Fibroblast of peridontal ligament (primary cell): ENCODE data around the gene GSTCD.
"Not testable (repeated sequence)": the region's sequence is repeated elsewhere in the genome, so short reads cannot be mapped to it uniquely, and the experiment has no call there.

Experiments
- DNase-seq: peaks from one replicate; pipeline ENCODE4 v3.0.0-alpha.2; 2010; ENCODE audit errors: extremely low read depth

The GSTCD gene, protein sequence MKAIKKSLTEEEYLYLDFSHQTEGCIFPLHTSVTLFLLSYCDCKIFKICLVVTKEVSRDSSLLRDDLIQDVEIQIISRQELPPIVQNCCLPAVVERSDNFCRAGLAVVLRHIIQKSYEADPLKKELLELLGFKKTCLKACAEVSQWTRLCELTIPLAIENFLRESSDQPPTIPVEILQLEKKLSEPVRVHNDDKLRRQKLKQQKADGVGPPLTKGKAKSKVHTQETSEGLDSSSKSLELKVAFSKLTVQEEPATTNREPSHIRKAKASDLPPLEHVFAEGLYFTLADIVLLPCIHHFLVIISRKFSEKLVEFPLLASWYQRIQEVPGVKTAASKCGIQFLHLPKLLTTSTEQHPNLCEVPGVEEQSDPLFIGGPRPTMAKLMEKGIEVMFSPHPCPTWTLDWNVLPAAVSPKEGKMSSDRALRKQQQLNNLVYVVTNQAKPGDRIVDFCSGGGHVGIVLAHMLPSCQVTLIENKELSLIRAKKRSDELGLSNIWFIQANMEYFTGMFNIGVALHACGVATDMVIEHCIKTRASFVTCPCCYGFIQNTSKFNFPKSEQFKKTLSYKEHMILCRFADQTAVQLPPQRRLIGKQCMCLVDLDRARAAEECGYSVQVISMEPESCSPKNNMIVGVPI

DNA sequence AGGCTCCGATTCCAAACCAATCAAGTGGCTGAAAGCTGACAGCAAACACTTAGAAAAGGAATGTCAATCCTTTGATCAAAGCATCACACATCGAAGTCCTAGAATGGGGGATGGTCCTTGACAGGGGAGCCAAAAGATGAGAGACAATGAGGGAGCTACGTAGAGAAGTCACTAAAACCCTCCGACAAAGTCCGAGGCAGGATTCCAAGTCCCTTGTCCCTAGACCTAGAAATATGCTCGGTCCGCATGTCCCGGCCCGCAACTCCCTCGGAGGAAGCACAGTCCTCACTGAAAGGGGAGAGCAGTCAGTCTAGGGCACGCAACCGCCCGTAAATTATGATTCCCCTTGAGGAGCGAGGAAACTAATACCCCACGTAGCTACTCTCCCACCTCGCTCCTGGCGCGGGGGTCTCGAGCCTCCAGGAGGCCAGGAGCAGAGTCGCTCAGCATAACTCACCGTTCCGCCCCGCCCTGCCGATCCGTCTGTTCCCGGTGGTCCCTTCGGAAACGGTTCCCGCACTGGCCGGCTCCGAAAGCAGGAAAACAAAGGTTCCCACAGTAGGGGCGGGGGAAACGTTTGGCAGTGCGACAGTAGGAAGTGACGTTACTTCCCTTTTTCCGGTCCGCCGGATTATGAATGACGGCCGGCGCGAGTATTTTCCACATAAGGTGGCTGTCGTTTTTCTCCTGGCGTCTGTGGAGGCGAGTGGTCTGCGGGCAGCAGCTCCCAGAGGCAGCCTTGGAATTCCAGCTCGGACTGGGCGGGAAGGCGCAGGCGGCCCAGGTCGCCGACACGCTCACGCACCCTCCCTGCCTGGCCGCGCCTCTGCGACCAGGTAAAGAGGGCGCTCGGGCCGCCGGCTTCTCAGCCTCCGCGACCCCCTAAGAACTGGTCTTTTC, at the start of gene GSTCD, which contains the start of gene INTS12:
TSS of gene GSTCD (plus strand) at position 604 of the 900 bp plus-strand sequence. CDS start 8,830 bp downstream, outside the sequence.
TSS of gene INTS12 (minus strand) at position 509 of the 900 bp plus-strand sequence. CDS start 8,684 bp downstream, outside the sequence.
- peak; percentile 93 for DNase-seq

GRCh38 chr4:105659190-105659589, 49.4 kb upstream of the GSTCD start:
- DNase-seq: no peak

DNA sequence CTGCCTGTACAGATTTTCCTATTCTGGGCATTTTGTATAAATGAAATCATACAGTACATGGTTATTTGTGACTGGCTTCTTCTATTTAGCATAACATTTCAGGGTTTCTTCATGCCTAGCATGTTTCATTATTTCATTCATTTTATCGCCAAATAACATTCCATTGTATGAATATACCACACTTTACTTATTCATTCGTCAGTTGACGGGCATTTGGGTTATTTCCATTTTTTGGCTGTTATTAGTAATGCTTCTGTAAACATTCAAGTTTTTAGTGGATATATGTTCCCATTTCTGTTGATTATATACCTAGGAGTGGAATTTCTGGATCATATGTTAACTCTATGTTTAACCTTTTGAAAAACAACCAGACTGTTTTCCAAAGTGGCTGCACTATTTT, 47.6 kb upstream of the GSTCD start:
- no peak for DNase-seq

- DNase-seq: no peak
These were observed 45.5 kb upstream of the GSTCD start for GRCh38 chr4:105662935-105663675.

- peak; percentile 18 for DNase-seq
These were observed 41.9 kb upstream of the GSTCD start for GRCh38 chr4:105666693-105667092.

- no peak for DNase-seq
These were observed 37.9 kb upstream of the GSTCD start for GRCh38 chr4:105670684-105671083.

- DNase-seq: no peak
These were observed 37.3 kb upstream of the GSTCD start for GRCh38 chr4:105671301-105671700.

- DNase-seq: no peak
These were observed 34.6 kb upstream of the GSTCD start for GRCh38 chr4:105674011-105674410.

DNA sequence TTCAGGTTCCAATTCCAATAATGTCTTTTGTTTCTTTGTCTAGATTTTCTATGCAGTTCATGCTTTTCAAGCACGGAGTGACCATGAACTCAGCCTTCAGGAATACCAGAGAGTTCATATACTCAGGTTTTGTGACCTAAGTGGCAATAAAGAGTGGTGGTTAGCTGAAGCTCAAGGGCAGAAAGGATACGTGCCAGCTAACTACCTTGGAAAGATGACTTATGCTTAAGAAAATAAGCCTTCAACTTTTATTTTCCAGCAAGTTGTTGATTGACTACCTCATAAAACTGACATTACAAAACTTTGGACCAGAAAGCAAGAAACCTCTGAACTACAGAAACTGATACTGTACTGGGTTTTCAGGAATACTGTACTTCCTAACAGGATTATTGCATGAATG, 30.9 kb upstream of the GSTCD start:
- DNase-seq: no peak

- DNase-seq: peak; percentile 5
These were observed 29.4 kb upstream of the GSTCD start for GRCh38 chr4:105679186-105679585.

GRCh38 chr4:105683038-105683437, 25.5 kb upstream of the GSTCD start:
- DNase-seq: no peak

DNA sequence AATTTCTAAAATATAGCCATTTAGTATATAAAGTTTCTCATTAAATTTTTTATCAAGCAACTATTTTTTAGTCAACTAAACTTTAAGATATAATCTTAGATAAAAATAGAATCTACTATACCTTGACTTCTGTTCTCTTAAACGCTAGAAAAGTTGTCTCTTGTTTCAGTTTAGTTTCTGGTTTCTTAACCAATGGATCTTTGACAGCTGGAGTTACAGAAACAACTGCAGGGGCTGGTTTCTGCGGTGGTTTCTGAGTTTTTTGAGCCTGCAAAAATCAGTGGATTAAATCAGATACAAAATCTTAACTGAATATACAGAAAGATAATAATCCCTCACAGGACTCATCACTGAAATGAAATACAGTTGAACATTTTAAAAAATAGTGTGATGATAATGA, 22.0 kb upstream of the GSTCD start:
- no peak for DNase-seq

GRCh38 chr4:105694812-105695211, 13.8 kb upstream of the GSTCD start:
- DNase-seq: not testable (repeated sequence)

DNA sequence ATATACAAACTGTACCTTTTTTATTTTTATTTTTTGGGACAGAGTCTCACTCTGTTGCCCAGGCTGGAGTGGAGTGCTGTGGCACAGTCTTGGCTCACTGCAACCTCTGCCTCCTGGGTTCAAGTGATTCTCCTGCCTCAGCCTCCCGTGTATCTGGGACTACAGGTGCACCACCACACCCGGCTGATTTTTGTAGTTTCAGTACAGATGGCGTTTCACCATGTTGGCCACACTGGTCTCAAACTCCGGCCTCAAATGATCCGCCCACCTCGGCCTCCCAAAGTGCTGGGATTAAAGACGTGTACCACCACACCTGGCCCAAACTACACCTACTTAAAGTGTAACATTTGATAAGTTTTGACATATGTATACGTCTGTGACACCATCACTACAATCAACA, 12.8 kb upstream of the GSTCD start:
- DNase-seq: not testable (repeated sequence)

- no peak for DNase-seq
These were observed 10.0 kb upstream of the GSTCD start for GRCh38 chr4:105698607-105699006.

DNA sequence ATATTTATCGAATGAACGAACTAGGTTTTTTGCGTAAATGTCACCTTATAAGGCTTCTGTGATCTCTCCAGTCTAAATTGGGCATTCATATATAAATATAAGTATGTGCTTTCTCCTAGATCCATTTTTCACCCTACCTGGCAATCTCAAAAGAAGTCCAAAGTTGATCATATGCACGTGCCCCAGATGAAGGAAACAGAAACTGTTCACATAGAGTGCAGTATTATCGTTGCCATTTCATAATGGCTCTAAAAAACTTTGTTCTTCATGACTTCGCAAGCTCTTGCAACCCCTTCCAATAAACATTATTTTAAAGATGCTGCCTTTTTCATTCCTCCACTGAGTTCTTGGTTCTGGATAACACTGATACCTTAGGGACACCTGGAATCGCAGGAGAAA, 803 bp upstream of the GSTCD start:
- no peak for DNase-seq

- no peak for DNase-seq
These were observed 482 bp downstream of the GSTCD start for GRCh38 chr4:105709081-105709450.

GRCh38 chr4:105710012-105710600, 1.5 kb downstream of the GSTCD start:
- no peak for DNase-seq

DNA sequence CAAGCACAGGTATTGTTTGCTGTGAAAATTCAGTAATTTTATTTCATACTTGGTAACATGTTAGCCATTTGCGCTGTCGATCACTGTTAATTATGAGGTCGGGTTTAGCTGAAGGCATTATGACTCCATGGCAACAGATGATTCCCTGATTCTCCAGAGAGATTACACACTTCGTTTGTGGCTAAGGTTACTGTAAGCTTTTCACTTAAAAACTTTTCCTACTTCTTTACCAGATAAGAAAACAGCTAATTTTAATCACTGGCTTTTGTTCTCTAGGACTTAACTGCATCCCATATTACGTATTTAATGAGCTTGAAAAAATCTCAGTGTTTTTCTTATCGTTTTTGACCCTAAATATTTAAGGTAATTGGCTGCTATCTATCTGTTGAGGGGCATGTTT, 2.1 kb downstream of the GSTCD start:
- DNase-seq: peak; percentile 80

GRCh38 chr4:105712766-105713165, 4.2 kb downstream of the GSTCD start:
- no peak for DNase-seq

GRCh38 chr4:105714071-105714521, 5.5 kb downstream of the GSTCD start:
- DNase-seq: no peak
